Right atrium auricular region (tissue), 2 donors: ENCODE data around the gene USF2. TPM values are rescaled to one million over a fixed set of nuclear protein-coding genes. Genes with fewer than 3 reads are reported as not detected.
A peak's percentile ranks its signal among the peaks of the same experiment; 100 is the strongest.

Experiments
- DNase-seq: peaks from one replicate; pipeline ENCODE4 v3.0.0-alpha.2; 2019; ENCODE audit warnings: low spot score
- H3K27ac ChIP-seq, 2 donors: fragments of 200-600 bp; sonication (generic); 1 replicate in 1 of 2; 2 replicates in 1 of 2; pipeline ENCODE4 v1.5.1; 2016 to 2019
- H3K27me3 ChIP-seq, 2 donors: fragments of 200-600 bp; sonication (generic); one replicate each; pipeline versions ENCODE4 v1.5.1 to v1.6.0; 2017 to 2019
- H3K36me3 ChIP-seq: fragments of 200-600 bp; sonication (generic); one replicate; pipeline ENCODE4 v1.5.1; 2016
- H3K4me1 ChIP-seq, 2 donors: fragments of 200-600 bp; sonication (generic); one replicate each; pipeline versions ENCODE4 v1.5.1 to v1.6.0; 2017 to 2019
- H3K4me3 ChIP-seq, 2 donors: fragments of 200-600 bp; sonication (generic); 1 replicate in 1 of 2; 2 replicates in 1 of 2; pipeline ENCODE4 v1.5.1; 2017 to 2019; ENCODE audit warnings: mild to moderate bottlenecking in 1 of 2, moderate library complexity in 1 of 2
- H3K9me3 ChIP-seq, 2 donors: fragments of 200-600 bp; sonication (generic); one replicate each; pipeline ENCODE4 v1.5.1; 2019
- CTCF ChIP-seq, 2 donors: fragments of 200-600 bp; sonication (generic); IDR thresholded peaks; one replicate each; pipeline ENCODE4 v1.5.1; 2019; ENCODE audit warnings: antibody characterized with exemption in 2 of 2
- total RNA-seq, 2 donors: library from RNA; depleted of rRNA; stranded (reverse); fragments of >200 nt; gene quantifications; one replicate each; pipeline ENCODE4 v1.1.0, GENCODE V29; 2016

The USF2 gene
- total RNA-seq, 2 donors from 2014 or later = 130 to 180 TPM

- DNase-seq = no peak
- no peak for TF ChIP-seq CTCF (IDR thresholded peaks at IDR 0.05)
- Histone ChIP-seq H3K9me3 (no peaks in the 10 kb centered on the region), H3K4me3 (peak overlapping the region; percentile 75 to 92), H3K27me3 (no peaks in the 10 kb centered on the region), H3K4me1 (peaks cover 0 to 41% of the 10 kb centered on the region in 2 donors), H3K27ac (peak overlapping the region; percentile 97 to 100), H3K36me3 (peaks cover 22% of the 10 kb centered on the region)
These were observed 1.4 kb upstream of the USF2 start for GRCh38 chr19:35267353-35267817.

- peaks cover 0 to 41% of the 10 kb centered on the region in 2 donors for H3K4me1 ChIP-seq
- peak overlapping the region; percentile 75 to 92 for H3K4me3 ChIP-seq
- no peaks in the 10 kb centered on the region for H3K9me3 ChIP-seq
- peaks cover 22% of the 10 kb centered on the region for H3K36me3 ChIP-seq
- no peak for TF ChIP-seq CTCF (IDR thresholded peaks at IDR 0.05)
- H3K27me3 ChIP-seq = no peaks in the 10 kb centered on the region
- peak overlapping the region; percentile 97 to 100 for H3K27ac ChIP-seq
- DNase-seq = peak; percentile 70
These were observed 785 bp upstream of the USF2 start for GRCh38 chr19:35267818-35268535.

GRCh38 chr19:35269438-35270117 is 816 bp downstream of the USF2 start:
- peak; percentile 65 to 91 for TF ChIP-seq CTCF (IDR thresholded peaks at IDR 0.05)
- Histone ChIP-seq H3K4me1 (peaks cover 0 to 37% of the 10 kb centered on the region in 2 donors), H3K27me3 (no peaks in the 10 kb centered on the region), H3K4me3 (peak overlapping the region; percentile 75 to 92), H3K27ac (peak overlapping the region; percentile 93 to 100), H3K9me3 (no peaks in the 10 kb centered on the region), H3K36me3 (peaks cover 31% of the 10 kb centered on the region)
- peak; percentile 82 for DNase-seq

- Histone ChIP-seq H3K9me3 (no peaks in the 10 kb centered on the region), H3K4me3 (no peak overlapping the region), H3K36me3 (peaks cover 31% of the 10 kb centered on the region), H3K27ac (peak overlapping the region in 1 of 2 donors; percentile 93), H3K4me1 (peaks cover 0 to 30% of the 10 kb centered on the region in 2 donors), H3K27me3 (no peaks in the 10 kb centered on the region)
- DNase-seq = no peak
- no peak for TF ChIP-seq CTCF (IDR thresholded peaks at IDR 0.05)
These were observed 1.6 kb downstream of the USF2 start for GRCh38 chr19:35270381-35270811.

GRCh38 chr19:35271546-35271945 is 2.8 kb downstream of the USF2 start:
- TF ChIP-seq CTCF (IDR thresholded peaks at IDR 0.05) = no peak
- no peaks in the 10 kb centered on the region for H3K9me3 ChIP-seq
- no peak overlapping the region for H3K4me3 ChIP-seq
- no peak for DNase-seq
- peaks cover 36% of the 10 kb centered on the region for H3K36me3 ChIP-seq
- peaks cover 0 to 18% of the 10 kb centered on the region in 2 donors for H3K4me1 ChIP-seq
- no peak overlapping the region for H3K27ac ChIP-seq
- no peaks in the 10 kb centered on the region for H3K27me3 ChIP-seq
